GM23338 (cell line): Measurements from ENCODE around the gene TMTC2. TPM values are rescaled to one million over a fixed set of nuclear protein-coding genes. Genes with fewer than 3 reads are reported as not detected.

Source experiments
- ATAC-seq: fragments of 200-7000 bp; cut with Tn5 transposase; 3 replicates; pipeline ENCODE4 v1.9.1; 2020
- DNase-seq: peaks from one replicate; pipeline ENCODE4 v3.0.0-alpha.2; 2015; ENCODE audit warnings: low spot score
- H2AFZ ChIP-seq: fragments of 200-600 bp; sonication (generic); 2 replicates; pipeline ENCODE4 v1.8.0; 2016; ENCODE audit warnings: antibody characterized with exemption, mild to moderate bottlenecking, moderate library complexity
- H3F3A ChIP-seq: fragments of 200-600 bp; sonication (generic); replicated peaks from 2 replicates; pipeline ENCODE4 v1.8.0; 2017; ENCODE audit warnings: antibody characterized with exemption, mixed run types, low read depth
- H3K27ac ChIP-seq: fragments of 200-600 bp; sonication (generic); 2 replicates; pipeline ENCODE4 v1.6.1; 2016; ENCODE audit warnings: low read depth
- H3K27me3 ChIP-seq: fragments of 200-600 bp; sonication (generic); 2 replicates; pipeline ENCODE4 v1.8.0; 2016; ENCODE audit warnings: mild to moderate bottlenecking, mixed run types, moderate library complexity; ENCODE audit not compliant: insufficient read depth
- H3K36me3 ChIP-seq: fragments of 200-600 bp; sonication (generic); 2 replicates; pipeline ENCODE4 v1.8.0; 2016; ENCODE audit warnings: mild to moderate bottlenecking; ENCODE audit not compliant: insufficient read depth
- H3K4me1 ChIP-seq: fragments of 200-600 bp; sonication (generic); 2 replicates; pipeline ENCODE4 v1.8.0; 2016; ENCODE audit warnings: mild to moderate bottlenecking, moderate library complexity; ENCODE audit not compliant: insufficient read depth
- H3K4me2 ChIP-seq: fragments of 200-600 bp; sonication (generic); 2 replicates; pipeline ENCODE4 v1.7.1; 2017; ENCODE audit warnings: mixed run types
- H3K4me3 ChIP-seq: fragments of 200-600 bp; sonication (generic); 2 replicates; pipeline ENCODE4 v1.6.1; 2016; ENCODE audit warnings: mixed run types
- H3K79me2 ChIP-seq: fragments of 200-600 bp; sonication (generic); replicated peaks from 2 replicates; pipeline ENCODE4 v1.8.0; 2017; ENCODE audit warnings: mild to moderate bottlenecking; ENCODE audit not compliant: insufficient read depth
- H3K9me2 ChIP-seq: fragments of 200-600 bp; sonication (generic); 2 replicates; pipeline ENCODE4 v1.8.0; 2017; ENCODE audit not compliant: insufficient read depth
- H4K20me1 ChIP-seq: fragments of 200-600 bp; sonication (generic); replicated peaks from 2 replicates; pipeline ENCODE4 v1.8.0; 2017; ENCODE audit warnings: mild to moderate bottlenecking; ENCODE audit not compliant: insufficient read depth
- H3K27ac Mint-ChIP-seq: 2 replicates; pipeline ENCODE4 v1.8.0; 2020; ENCODE audit warnings: inconsistent platforms, mild to moderate bottlenecking, moderate library complexity, mixed read lengths
- H3K27me3 Mint-ChIP-seq: 3 replicates; pipeline ENCODE4 v1.8.0; 2022; ENCODE audit warnings: low read depth, mild to moderate bottlenecking, moderate library complexity, mixed read lengths, inconsistent platforms; ENCODE audit not compliant: insufficient read depth, poor library complexity
- H3K36me3 Mint-ChIP-seq: 3 replicates; pipeline ENCODE4 v1.8.0; 2021; ENCODE audit warnings: low read depth, mild to moderate bottlenecking, inconsistent platforms, moderate library complexity, mixed read lengths
- H3K4me1 Mint-ChIP-seq: 3 replicates; pipeline ENCODE4 v1.8.0; 2020; ENCODE audit warnings: mild to moderate bottlenecking, inconsistent platforms, mixed read lengths
- H3K4me3 Mint-ChIP-seq: 3 replicates; pipeline ENCODE4 v1.8.0; 2021; ENCODE audit warnings: moderate library complexity, mild to moderate bottlenecking, inconsistent platforms, mixed read lengths
- H3K9me3 Mint-ChIP-seq: 3 replicates; pipeline ENCODE4 v1.8.0; 2020; ENCODE audit warnings: moderate library complexity, mild to moderate bottlenecking, inconsistent platforms, mixed read lengths
- CREB1 ChIP-seq: fragments of 250-450 bp; sonication (Bioruptor Pico); IDR thresholded peaks from 2 replicates; pipeline ENCODE4 v1.5.0; 2020; ENCODE audit warnings: low read depth, mild to moderate bottlenecking, moderate library complexity
- JUNB ChIP-seq: IDR thresholded peaks from one replicate; pipeline ENCODE4 v1.6.1; 2016; ENCODE audit warnings: antibody characterized with exemption; ENCODE audit not compliant: unreplicated experiment
- STAT1 ChIP-seq: IDR thresholded peaks from one replicate; pipeline ENCODE4 v1.6.1; 2016; ENCODE audit warnings: antibody characterized with exemption; ENCODE audit not compliant: unreplicated experiment
- ZNF331 ChIP-seq: fragments of 250-450 bp; sonication (Bioruptor Pico); IDR thresholded peaks from 2 replicates; pipeline ENCODE4 v1.5.0; 2020; ENCODE audit warnings: low read depth, mild to moderate bottlenecking, moderate library complexity
- polyA plus RNA-seq: library from polyadenylated mRNA; unstranded; fragments of >200 nt; fragmentation: Nextera tagmentation; extraction: Ambion mirVana; gene quantifications from 2 replicates; pipeline ENCODE4 v1.2.1, GENCODE V29; 2016
- total RNA-seq: library from RNA; depleted of rRNA; stranded (reverse); fragments of >200 nt; shearing (Covaris generic); gene quantifications from 2 replicates; pipeline ENCODE4 v1.2.3, GENCODE V29; 2014
- TF ChIP-seq, protein P1 (sequence below): IDR thresholded peaks from one replicate; pipeline ENCODE4 v1.6.1; 2018; ENCODE audit warnings: antibody characterized with exemption; ENCODE audit not compliant: unreplicated experiment
- TF ChIP-seq, protein P2 (sequence below), 2 experiments: fragments of 200-600 bp in 1 of 2; sonication (generic) in 1 of 2; conservative IDR thresholded peaks; 2 replicates each; pipeline versions ENCODE4 v1.5.1 to v1.6.1; 2016 to 2017; ENCODE audit warnings: antibody characterized with exemption in 2 of 2, low read depth in 2 of 2, mild to moderate bottlenecking in 2 of 2, moderate library complexity in 1 of 2
- TF ChIP-seq, protein P3 (sequence below): fragments of 250-450 bp; sonication (Bioruptor Pico); IDR thresholded peaks from 2 replicates; pipeline ENCODE4 v1.5.0; 2020; ENCODE audit warnings: mild to moderate bottlenecking, moderate library complexity

The TMTC2 gene
- total and polyA plus RNA-seq, 2 experiments from 2014 or later, result 0.57 to 6.5 TPM

DNA sequence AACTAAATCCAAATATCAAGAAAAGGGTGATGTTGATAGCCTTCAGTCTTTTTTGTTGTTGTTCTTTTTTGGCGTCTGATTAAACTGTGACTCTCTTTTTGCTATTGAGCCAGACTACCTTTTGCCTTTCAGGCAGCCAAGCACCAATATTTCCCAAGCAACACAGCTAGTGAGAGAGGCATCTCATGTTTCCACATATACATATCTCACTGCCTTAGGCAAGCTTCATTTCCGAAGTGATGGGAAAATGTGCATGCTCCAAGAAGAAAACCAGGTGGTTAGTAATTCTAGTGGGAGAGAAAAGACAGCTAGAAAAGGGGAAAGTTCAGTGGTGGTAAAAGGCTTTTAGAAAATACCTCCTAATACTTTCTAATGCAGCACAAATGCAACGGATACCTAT, 277.7 kb downstream of the TMTC2 start (continued):
- TF ChIP-seq STAT1, result no peak
- TF ChIP-seq CREB1 (CRISPR knock-in tag), result no peak

DNA sequence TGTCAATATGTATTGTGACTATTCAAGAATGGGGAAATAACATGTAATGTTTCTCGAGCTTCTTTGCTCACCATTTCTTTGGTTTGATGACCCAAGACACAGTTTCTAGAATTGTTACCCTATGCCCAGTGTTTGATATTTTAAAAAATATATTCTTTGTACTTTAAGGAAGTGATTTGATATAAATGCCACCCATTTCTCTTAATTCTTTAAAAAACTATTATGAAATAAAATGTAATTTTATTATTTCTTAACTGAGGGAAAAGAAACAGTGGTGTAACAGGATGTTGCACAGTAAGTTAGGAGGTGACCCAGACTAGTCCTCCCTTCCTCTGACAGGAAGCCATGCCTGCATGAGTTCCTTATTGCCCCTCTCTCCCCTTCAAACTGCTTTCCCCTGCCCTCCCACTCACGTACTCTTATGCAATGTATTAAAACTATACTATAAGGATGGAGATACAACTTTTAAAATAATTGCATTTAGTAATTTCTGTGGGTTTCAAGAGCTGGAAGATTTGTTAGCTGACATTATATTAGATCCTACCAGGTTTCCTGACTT, 279.4 kb downstream of the TMTC2 start:
- Mint-ChIP-seq H3K36me3 (no peaks in the 10 kb centered on the region), H3K27ac (no peak overlapping the region), H3K4me3 (no peak overlapping the region), H3K4me1 (peaks cover 13% of the 10 kb centered on the region; the same call in 2 of the 3 replicates), H3K9me3 (no peaks in the 10 kb centered on the region), H3K27me3 (no peaks in the 10 kb centered on the region)
- Histone ChIP-seq H3K4me1 (no peaks in the 10 kb centered on the region), H3K36me3 (no peaks in the 10 kb centered on the region), H4K20me1 (no peaks in the 10 kb centered on the region), H3K4me2 (no peak overlapping the region), H2AFZ (no peak overlapping the region), H3K79me2 (no peaks in the 10 kb centered on the region), H3K27me3 (no peaks in the 10 kb centered on the region), H3K27ac (no peak overlapping the region), H3K4me3 (no peak overlapping the region), H3F3A (no peaks in the 10 kb centered on the region), H3K9me2 (no peaks in the 10 kb centered on the region)
- ATAC-seq (no peak), DNase-seq (no peak)
- TF ChIP-seq, protein P1, sequence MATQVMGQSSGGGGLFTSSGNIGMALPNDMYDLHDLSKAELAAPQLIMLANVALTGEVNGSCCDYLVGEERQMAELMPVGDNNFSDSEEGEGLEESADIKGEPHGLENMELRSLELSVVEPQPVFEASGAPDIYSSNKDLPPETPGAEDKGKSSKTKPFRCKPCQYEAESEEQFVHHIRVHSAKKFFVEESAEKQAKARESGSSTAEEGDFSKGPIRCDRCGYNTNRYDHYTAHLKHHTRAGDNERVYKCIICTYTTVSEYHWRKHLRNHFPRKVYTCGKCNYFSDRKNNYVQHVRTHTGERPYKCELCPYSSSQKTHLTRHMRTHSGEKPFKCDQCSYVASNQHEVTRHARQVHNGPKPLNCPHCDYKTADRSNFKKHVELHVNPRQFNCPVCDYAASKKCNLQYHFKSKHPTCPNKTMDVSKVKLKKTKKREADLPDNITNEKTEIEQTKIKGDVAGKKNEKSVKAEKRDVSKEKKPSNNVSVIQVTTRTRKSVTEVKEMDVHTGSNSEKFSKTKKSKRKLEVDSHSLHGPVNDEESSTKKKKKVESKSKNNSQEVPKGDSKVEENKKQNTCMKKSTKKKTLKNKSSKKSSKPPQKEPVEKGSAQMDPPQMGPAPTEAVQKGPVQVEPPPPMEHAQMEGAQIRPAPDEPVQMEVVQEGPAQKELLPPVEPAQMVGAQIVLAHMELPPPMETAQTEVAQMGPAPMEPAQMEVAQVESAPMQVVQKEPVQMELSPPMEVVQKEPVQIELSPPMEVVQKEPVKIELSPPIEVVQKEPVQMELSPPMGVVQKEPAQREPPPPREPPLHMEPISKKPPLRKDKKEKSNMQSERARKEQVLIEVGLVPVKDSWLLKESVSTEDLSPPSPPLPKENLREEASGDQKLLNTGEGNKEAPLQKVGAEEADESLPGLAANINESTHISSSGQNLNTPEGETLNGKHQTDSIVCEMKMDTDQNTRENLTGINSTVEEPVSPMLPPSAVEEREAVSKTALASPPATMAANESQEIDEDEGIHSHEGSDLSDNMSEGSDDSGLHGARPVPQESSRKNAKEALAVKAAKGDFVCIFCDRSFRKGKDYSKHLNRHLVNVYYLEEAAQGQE, result no peak

DNA sequence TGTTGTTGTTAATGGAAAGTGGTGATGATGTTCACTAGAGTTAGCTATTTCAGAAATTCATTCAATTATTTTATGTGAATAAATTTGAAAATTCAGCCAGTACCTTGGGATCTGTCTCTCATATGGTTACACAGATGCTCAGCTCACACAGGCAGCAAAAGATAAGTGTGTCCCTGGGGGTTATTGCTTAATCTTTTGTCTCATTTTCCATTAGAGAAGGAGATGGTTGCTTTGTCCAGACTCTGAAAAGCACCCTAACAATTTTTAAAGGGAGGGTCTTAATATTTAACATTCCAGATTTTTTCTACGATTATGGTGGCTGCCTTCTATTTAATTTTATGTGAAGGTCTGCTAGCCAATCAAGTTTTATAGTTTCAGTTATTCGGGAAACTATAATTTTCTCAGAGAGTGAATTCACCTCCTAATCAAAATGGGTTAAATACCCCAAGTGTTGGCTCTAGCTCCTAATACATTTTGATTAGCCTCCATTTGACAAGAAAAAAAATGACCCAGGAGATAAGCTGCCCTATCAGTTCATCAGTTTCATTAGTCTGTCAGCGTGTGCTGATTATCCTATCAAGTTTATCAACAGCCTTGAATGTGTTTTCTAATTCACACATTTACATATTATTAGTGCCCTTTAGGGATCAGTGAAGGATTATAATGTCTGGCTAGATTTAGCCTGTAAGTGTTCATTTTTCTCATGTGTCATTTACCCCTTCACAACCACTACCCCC, 282.1 kb downstream of the TMTC2 start:
- Histone ChIP-seq H3K79me2 (no peaks in the 10 kb centered on the region), H3K4me1 (no peaks in the 10 kb centered on the region), H3K27me3 (no peaks in the 10 kb centered on the region), H2AFZ (no peak overlapping the region), H3K4me2 (no peak overlapping the region), H3K4me3 (no peak overlapping the region), H3K27ac (no peak overlapping the region), H3K9me2 (no peaks in the 10 kb centered on the region), H3F3A (no peaks in the 10 kb centered on the region), H4K20me1 (no peaks in the 10 kb centered on the region), H3K36me3 (no peaks in the 10 kb centered on the region)
- no peaks in the 10 kb centered on the region for H3K27me3 Mint-ChIP-seq
- no peaks in the 10 kb centered on the region for H3K9me3 Mint-ChIP-seq
- DNase-seq, result no peak
- H3K4me3 Mint-ChIP-seq, result no peak overlapping the region
- H3K4me1 Mint-ChIP-seq, result peaks cover 13% of the 10 kb centered on the region; the same call in 2 of the 3 replicates
- ATAC-seq, result no peak
- H3K36me3 Mint-ChIP-seq, result no peaks in the 10 kb centered on the region
- H3K27ac Mint-ChIP-seq, result no peak overlapping the region; the same call in 1 of the 2 replicates
- TF ChIP-seq CREB1 (CRISPR knock-in tag) (no peak), JUNB (no peak), ZNF331 (CRISPR knock-in tag) (no peak)
- TF ChIP-seq, protein P2, sequence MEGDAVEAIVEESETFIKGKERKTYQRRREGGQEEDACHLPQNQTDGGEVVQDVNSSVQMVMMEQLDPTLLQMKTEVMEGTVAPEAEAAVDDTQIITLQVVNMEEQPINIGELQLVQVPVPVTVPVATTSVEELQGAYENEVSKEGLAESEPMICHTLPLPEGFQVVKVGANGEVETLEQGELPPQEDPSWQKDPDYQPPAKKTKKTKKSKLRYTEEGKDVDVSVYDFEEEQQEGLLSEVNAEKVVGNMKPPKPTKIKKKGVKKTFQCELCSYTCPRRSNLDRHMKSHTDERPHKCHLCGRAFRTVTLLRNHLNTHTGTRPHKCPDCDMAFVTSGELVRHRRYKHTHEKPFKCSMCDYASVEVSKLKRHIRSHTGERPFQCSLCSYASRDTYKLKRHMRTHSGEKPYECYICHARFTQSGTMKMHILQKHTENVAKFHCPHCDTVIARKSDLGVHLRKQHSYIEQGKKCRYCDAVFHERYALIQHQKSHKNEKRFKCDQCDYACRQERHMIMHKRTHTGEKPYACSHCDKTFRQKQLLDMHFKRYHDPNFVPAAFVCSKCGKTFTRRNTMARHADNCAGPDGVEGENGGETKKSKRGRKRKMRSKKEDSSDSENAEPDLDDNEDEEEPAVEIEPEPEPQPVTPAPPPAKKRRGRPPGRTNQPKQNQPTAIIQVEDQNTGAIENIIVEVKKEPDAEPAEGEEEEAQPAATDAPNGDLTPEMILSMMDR (conservative IDR thresholded peaks at IDR 0.05; ENCODE audit: low read depth in 2 of 2), result no peak
- TF ChIP-seq, protein P3, sequence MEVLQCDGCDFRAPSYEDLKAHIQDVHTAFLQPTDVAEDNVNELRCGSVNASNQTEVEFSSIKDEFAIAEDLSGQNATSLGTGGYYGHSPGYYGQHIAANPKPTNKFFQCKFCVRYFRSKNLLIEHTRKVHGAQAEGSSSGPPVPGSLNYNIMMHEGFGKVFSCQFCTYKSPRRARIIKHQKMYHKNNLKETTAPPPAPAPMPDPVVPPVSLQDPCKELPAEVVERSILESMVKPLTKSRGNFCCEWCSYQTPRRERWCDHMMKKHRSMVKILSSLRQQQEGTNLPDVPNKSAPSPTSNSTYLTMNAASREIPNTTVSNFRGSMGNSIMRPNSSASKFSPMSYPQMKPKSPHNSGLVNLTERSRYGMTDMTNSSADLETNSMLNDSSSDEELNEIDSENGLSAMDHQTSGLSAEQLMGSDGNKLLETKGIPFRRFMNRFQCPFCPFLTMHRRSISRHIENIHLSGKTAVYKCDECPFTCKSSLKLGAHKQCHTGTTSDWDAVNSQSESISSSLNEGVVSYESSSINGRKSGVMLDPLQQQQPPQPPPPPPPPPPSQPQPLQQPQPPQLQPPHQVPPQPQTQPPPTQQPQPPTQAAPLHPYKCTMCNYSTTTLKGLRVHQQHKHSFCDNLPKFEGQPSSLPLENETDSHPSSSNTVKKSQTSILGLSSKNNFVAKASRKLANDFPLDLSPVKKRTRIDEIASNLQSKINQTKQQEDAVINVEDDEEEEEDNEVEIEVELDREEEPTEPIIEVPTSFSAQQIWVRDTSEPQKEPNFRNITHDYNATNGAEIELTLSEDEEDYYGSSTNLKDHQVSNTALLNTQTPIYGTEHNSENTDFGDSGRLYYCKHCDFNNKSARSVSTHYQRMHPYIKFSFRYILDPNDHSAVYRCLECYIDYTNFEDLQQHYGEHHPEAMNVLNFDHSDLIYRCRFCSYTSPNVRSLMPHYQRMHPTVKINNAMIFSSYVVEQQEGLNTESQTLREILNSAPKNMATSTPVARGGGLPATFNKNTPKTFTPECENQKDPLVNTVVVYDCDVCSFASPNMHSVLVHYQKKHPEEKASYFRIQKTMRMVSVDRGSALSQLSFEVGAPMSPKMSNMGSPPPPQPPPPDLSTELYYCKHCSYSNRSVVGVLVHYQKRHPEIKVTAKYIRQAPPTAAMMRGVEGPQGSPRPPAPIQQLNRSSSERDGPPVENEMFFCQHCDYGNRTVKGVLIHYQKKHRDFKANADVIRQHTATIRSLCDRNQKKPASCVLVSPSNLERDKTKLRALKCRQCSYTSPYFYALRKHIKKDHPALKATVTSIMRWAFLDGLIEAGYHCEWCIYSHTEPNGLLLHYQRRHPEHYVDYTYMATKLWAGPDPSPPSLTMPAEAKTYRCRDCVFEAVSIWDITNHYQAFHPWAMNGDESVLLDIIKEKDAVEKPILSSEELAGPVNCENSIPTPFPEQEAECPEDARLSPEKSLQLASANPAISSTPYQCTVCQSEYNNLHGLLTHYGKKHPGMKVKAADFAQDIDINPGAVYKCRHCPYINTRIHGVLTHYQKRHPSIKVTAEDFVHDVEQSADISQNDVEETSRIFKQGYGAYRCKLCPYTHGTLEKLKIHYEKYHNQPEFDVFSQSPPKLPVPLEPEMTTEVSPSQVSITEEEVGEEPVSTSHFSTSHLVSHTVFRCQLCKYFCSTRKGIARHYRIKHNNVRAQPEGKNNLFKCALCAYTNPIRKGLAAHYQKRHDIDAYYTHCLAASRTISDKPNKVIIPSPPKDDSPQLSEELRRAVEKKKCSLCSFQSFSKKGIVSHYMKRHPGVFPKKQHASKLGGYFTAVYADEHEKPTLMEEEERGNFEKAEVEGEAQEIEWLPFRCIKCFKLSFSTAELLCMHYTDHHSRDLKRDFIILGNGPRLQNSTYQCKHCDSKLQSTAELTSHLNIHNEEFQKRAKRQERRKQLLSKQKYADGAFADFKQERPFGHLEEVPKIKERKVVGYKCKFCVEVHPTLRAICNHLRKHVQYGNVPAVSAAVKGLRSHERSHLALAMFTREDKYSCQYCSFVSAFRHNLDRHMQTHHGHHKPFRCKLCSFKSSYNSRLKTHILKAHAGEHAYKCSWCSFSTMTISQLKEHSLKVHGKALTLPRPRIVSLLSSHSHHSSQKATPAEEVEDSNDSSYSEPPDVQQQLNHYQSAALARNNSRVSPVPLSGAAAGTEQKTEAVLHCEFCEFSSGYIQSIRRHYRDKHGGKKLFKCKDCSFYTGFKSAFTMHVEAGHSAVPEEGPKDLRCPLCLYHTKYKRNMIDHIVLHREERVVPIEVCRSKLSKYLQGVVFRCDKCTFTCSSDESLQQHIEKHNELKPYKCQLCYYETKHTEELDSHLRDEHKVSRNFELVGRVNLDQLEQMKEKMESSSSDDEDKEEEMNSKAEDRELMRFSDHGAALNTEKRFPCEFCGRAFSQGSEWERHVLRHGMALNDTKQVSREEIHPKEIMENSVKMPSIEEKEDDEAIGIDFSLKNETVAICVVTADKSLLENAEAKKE (CRISPR knock-in tag), result no peak
